HG03342 (cell line): Measurements from ENCODE around the gene SUSD3.

Source experiments
- ATAC-seq: cut with Tn5 transposase; IDR thresholded peaks from one replicate; pipeline ENCODE4 v1.9.1; 2021; ENCODE audit warnings: mild to moderate bottlenecking, moderate library complexity; ENCODE audit not compliant: unreplicated experiment

Gene SUSD3

DNA sequence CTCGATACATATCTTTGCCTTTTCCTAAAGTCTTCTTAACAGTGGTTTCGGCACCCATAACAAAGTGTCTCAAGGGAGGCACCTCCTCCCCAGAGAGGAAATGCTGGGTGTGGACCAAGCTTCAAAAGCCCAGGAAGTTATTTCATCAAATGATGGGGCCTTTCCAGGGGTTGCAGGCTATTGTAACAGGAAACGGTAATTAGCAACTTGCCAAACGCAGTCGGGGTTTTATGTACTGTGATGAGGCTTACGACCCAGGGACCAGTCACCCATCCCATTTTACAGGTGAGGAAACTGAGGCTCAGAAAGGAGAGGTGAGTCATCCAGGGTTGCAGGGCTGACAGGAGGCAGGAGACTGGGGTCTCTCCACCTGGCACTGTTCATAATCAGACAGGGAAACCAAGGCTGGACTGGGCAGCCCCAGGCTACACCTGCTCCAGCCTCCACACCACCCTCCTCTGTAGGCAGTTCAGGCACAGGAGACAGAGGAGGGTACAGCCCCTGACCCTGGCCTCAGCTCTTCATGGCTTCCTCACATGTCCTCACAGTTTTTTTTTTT is 30.0 kb upstream of the SUSD3 start:
- ATAC-seq, result no peak

DNA sequence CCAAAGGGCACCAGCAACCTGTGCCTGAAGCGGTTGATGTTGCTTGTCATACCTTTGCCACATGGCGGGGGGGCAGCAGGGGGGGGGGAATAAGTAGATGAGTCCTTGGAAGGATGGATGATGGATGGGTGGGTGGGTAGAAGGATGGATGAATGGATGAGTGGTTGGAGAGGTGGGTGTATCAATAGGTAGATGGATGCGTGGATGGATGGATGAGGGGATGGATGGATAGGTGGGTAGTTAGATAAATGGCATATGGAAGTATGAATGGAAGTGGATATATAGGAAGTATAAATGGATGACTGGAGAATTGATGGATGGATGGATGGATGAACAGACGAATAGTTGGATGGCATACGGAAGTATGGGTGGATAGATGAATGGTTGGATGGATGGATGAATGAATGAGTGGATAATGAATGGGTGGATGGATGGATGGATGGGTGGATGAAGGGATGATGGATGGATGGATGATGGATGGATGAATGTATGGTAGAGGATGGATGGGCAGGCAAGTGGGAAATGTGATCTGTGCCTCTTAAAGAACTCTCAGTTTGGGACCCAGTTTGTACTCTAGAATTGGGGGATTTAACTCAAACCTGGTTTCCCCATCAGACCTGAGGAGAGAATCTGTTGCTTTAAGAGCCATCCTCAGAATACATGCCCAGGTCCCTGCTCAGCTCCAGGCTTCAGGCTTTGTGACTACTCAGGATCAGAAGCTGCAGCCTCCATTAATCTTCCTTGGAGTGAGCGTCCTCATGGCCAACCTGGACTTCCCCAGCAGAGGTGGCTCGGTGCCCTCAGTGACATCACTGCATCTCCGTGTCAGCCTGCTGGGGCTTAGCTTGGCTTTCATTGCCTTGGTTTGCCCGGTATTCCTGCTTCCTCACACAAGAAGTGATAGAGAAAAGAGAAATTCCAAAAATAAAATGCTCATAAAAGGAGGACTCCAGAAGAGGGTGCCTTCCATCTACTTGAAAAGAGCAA is 27.6 kb upstream of the SUSD3 start:
- no peak for ATAC-seq

DNA sequence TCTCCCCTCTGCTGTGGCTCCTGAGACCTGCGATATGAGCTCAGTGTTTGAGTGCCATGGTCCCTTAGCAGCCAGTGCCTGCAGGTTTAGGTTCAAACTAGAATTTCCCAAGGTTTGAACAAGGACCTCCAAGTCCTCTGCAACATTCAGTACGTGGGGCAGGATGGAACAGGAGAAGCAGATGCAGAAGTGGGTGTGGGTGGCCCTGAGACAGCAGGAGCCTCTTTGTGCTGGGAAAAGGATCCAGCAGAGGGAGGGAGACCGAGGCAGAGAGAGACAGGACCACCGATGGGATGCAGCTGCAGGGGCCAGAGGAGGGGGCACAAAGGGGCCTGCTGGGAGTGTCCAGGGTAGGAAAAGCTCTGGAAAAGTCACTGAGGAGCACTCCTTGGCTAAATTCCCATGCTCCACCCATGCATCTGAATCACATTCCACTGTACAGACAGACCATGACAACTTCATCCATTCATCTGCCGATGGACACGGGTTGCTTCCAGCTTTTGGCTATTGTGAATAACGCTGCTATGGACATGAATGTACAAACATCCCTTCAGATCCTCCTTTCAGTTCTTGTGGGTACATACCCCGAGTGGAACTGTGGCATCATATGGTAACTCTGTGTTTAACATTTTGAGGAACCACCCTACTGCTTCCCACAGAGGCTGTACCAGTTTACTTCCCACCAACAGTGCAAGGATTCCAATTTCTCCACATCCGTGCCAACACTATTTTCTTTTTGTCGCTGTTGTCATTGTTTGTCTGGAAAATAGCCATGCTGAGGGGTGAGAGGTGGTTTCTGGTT is 26.7 kb upstream of the SUSD3 start:
- ATAC-seq, result no peak

DNA sequence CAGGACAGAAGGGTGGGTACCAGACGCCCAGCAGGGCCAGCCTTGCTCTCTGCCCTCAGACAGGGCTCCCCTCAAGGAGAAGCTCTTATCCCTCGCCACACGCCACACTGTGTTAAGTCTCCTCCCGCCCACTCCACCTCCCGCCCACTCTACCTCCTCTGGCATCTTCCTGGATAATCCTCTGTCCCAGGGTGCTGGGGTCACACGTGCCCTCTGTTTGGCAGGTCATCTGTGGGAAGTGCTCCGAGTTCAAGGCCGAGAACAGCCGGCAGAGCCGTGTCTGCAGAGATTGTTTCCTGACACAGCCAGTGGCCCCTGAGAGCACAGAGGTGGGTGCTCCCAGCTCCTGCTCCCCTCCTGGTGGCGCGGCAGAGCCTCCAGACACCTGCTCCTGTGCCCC is 26.0 kb upstream of the SUSD3 start:
- no peak for ATAC-seq

DNA sequence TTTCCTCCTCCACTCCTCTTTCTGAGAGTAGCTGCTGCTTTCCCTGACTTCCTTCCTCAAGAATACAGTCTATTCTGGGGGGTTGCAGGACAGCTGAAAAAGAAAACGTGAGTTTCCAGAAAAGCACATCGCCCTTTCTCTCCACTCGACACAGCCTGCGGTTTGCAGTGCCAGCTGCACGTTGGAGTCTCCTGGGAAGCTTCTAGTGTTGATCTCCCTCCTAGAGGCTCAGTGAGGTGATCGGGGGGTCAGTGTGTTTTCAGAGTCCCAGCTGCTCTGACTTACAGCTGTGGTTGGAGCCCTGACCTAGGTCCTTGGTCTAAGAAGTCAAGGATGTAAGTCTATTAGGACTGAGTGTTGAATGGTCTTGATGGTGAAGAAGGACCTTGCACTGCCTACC is 25.0 kb upstream of the SUSD3 start:
- no peak for ATAC-seq

DNA sequence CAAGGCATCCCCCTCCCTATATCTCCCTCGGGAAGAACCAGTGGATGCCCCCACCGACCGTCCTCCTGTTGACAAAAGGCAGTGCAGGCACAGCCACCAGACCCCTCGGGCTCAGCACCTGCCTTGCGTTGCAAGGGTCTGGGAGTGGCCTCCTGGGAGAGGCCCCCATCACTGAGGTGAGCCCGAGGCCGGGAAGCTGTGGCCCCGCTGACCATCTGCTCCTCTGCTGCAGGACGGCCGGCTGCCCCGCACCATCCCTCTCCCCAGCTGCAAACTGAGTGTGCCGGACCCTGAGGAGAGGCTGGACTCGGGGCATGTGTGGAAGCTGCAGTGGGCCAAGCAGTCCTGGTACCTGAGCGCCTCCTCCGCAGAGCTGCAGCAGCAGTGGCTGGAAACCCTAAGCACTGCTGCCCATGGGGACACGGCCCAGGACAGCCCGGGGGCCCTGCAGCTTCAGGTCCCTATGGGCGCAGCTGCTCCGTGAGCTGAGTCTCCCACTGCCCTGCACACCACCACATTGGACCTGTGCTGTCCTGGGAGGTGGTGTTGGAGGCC is 23.3 kb upstream of the SUSD3 start:
- ATAC-seq, result no peak

DNA sequence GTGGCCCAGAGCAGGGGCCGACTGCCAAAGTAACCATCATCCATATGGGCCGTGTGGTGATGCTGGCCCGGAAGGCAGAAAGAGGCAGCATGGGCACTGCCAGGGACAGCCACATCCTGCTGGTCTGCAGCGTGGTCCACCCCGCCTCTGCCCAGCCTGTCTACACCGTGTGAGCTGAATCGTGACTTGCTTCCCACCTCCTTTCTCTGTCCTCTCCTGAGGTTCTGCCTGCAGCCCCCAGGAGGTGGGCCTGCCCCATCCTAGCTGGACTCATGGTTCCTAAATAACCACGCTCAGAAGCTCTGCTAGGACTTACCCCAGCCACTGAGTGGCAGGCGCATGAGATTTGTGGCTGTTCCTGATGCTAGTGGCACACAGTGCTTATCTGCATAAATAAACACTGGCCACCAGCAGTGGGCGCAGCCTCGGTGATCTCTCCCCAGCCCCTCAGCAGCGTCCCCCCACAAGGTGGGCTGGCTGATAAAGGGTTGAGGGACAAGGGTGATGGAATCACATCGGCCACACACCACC is 22.6 kb upstream of the SUSD3 start:
- ATAC-seq, result no peak

DNA sequence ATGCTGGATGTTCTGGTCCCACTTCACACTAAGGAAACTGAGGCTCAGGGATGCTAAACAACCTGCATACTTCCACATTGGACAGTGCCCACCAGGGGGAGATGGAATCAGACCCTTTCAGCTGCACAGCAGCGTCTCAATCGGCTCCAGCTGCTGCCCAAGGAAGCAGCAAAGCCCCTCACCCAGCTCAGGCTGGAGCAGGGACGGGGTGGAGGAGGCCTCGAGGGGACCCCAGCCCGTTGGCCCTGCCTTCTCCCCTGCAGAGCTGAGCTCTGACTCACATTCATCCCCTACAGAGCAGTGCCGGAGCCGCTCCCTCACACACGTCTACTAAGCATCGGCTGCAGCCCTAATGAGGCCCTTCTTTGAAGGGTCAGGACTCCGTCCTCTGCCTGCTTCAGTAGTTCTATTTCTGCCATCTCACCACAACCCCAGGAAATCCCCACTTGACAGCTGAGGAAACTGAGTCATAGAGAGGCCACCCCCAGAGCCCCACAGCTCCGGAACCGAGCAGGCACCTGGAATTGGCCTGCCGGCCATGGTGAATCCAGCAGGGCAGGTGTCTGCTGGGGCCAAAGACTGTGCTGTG is 21.5 kb upstream of the SUSD3 start:
- no peak for ATAC-seq

DNA sequence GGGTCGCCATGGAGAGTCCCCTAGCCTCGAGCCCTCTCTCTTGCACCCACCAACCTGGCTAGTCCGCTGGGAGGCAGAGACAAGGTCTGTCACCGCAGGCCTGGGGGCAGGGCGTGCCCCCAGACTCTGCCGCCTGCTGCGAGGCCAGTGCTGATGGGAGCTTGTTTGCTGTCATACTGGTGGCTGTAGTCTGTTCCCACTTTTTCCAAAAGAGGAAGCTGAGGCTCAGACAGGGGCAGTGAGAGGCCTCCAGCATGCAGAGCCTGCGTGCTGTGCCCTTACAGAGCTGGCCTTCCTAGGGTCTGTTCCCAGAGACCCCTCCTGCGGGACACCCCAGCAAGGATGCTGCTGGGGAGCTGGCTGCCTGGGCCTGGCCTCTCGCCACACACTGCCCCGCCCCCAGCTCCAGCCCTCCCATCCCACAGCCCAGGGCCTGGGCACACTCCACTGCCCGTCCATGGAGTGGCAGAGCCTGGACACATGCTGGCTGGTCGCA is 21.0 kb upstream of the SUSD3 start:
- ATAC-seq, result no peak

DNA sequence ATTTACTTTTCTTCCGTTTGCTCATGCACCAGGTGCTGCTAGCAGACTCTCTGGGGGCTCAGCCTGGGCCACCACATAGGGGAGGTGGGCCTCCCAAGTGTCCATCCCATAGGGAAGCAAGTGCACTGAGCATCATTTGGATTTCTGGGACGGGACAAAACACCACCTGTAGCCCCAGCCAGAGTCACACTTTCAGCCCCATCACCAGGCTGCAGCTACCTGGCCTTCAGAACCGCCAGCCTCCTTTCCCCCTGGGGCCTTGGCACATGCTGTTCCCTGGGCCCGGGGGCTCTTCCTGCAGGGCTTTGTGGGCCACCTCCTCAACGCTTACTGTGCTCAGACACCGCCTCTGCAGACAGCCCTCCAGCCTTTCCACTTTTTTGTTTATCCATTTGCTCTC is 19.6 kb upstream of the SUSD3 start:
- no peak for ATAC-seq

DNA sequence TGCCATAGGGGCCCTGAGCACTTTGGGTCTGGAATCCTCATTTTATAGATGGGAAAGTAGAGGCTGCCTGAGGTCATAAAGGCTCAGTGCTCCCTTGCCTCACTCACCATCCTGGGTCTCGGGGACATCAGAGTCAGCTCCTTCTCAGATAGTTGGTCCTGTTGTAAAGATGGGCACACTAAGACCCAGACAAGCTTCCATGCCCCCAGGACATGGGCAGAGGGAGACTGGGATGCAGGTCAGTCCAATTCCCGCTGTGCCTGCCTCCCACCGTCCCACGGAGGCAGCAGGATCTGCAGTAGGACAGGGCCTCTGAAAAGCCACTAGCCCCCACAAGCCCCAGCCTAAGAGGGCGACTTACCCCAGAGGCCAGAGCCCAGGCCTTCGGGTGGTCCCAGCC is 19.0 kb upstream of the SUSD3 start:
- no peak for ATAC-seq

DNA sequence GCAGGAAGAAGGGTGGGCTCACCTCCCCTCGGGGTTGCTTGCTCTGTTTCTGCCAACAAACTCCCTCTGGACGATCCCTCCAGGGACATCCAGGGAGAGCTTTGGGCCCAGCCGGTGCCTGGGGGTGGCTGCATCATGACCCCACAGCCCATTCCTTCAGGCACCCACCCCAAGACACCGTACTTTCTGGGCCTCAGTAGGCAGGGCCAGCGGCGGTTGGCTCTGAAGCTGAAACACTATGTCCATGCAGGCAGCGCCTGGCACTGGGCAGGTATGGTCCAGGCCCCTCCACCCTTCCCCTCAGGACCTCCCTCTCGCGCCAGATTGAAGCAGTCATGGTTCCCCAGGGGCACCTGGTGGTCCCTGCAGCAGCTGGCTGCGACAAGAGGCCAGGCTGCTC is 18.5 kb upstream of the SUSD3 start:
- no peak for ATAC-seq

DNA sequence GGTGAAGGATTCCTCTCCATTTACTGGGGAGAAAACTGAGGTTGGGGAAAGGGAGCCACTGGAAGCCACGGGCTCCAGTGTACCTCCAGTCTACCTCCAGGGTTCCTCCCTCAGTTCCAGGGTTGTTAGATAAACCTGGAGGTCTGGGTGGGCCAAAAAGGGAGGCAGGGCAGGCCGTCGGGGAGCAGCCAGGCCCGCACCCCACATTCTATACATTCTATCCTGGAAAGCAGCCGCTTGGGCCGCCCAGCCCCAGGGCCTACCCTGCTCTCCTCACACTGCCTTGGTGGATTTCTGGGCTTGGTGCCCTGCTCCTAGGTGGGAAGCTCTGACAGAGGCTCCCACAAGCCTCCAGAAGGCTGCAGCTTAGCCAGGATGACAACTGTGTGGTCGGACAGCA is 18.1 kb upstream of the SUSD3 start:
- ATAC-seq, result no peak

DNA sequence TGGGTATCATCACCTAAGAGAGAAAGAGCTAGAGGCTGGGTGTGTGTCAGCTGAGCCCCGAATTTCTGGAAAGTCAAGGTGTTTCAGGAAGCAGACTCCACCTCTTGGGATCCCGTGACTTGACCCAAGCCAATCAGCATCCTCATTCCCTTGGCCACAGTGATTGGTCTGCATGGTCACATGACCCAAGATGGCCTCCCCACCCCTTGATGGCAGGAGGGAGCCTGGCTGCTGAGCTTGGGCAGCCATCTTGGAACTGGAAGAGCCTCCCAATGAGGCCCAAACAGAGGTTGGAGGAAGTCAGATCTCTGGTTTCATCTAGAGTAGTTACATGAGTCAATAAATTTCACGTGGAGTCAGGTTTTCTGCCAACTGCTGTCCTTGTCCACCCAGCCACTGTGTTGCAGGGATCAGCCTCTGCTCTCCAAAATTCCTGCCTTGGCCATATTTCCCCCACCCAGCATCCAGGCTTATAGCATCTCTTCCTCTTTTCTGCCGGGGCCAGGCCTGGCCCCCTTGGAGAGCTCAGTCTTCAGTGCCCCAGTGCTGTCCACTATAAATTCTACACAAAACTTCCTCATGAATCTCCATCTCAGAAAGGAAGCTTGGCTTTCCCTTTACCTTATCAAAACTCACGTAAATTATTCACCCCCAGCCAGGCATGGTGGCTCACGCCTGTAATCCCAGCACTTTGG is 17.2 kb upstream of the SUSD3 start:
- ATAC-seq, result no peak

DNA sequence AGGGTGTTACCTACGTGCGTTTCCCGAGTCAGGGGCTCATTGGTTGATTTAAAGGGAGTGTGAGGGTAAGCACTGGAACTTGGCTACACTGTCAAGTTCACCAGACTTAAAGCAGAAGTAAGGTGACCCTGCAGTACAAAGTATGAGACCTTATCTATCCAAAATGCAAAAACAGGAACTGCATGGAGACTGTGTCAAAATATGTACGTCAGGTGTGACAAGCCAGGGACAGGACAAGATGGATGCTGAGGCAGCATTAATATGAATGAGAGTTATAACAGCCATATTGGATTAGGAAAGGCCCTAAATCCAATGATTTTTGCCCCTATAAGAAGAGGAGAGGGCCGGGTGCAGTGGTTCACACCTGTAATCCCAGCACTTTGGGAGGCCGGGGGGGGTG is 15.4 kb upstream of the SUSD3 start:
- ATAC-seq, result no peak

DNA sequence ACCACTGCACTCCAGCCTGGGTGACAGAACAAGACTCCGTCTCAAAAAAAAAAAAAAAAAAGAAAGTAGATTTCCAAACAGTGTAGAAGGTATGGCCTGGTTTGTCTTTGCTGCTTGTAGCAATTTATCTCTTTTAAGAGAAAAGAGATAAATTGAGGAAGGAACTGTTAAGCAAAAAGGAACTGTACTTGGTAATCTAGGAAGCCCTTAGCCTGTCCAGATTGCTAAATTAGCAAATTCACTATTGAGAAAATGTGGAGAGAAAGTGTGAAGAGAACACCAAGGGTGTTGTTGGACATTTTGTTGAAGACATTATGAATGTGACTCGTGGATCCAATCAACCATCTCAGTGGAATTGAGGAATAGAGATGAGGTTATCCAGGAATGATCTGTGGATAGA is 13.0 kb upstream of the SUSD3 start:
- no peak for ATAC-seq

DNA sequence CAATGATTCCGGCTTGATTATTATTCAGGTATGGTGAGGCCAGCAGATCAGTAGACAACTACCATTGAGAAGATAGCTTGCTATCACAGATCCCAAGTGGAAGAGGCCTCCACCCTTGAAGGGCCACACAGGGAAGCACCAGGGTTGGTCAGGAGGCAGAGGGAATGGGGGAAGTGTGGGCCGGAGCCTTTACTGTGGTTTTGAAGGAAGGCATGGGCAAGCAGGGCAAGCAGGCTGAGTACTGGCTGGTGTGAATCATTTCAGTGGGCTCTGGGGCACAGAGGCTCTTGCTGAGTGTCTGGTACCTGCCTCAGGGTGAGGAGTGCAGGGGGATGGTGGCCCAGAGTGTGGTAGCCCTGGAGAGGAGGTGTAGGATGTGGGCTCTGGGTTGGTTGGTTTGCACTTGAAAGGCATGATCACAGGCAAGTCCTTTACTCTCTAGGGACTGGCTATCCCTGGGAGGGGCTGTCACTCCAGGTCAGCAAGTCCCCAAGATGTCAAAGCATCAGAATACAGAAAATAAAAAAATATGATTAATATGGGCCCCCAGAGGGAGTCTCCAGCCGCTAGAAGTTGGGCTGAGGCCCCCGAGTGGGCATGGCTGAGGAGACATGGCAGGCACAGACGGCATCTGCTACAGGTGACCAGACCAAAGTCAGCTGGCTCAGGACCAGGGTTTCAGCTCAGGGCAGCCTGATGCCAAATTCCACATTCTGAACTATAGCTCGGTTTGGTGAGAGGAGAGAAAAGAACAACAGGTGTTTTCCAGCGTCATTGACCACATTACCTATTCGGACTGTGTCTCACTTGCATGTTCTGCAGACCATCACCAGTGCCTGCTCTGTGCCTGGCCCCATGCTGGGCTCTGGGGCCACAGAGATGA is 9.7 kb upstream of the SUSD3 start:
- no peak for ATAC-seq

DNA sequence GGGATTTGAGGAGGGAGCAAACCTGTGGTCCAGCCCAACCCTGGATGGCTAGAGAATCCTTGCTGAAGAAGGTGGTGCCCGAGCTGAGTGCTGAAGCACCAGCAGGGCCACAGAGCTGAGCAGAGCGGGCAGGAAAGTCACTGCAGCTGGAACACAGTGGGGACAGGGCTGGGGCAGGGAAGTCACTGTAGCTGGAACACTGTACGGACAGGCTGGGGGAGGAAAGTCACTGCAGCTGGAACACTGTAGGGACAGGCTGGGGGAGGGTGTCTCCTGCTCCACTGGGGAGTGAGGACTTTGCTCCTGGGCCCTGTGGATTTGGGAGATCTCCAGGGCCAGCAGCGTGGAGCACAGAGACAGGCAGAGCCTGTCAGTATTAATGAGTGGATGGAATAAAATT is 9.0 kb upstream of the SUSD3 start:
- ATAC-seq, result no peak

DNA sequence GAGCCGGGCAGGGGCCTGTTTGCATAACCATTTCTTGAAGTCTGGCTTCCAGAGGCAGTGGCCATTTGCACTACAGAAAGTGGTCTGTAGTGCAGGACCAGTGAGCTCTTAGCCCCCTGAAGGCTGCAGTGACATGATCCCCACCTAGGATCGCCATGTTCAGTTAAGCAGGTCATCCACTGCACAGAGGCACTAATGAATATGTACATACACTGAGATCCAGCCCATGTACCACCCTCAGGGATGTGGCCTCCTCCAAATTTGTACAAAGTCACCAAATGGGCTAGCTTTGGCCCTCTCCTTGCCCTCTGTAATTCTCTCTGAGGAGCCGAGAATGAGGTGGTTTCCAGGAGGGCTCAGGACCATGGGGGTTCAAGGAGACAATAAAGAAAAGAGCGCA is 8.3 kb upstream of the SUSD3 start:
- no peak for ATAC-seq
